Erythroblast (primary cell): ENCODE measurements around the gene NDUFC2.

Experiments used
- GATA1 ChIP-seq: IDR thresholded peaks from 2 replicates; pipeline ENCODE4 v1.6.1; 2011; ENCODE audit warnings: low read depth, mild to moderate bottlenecking, control low read depth, low read length, moderate library complexity
- POLR2A ChIP-seq: IDR thresholded peaks from 2 replicates; pipeline ENCODE4 v1.6.1; 2011; ENCODE audit warnings: mild to moderate bottlenecking, low read length

DNA sequence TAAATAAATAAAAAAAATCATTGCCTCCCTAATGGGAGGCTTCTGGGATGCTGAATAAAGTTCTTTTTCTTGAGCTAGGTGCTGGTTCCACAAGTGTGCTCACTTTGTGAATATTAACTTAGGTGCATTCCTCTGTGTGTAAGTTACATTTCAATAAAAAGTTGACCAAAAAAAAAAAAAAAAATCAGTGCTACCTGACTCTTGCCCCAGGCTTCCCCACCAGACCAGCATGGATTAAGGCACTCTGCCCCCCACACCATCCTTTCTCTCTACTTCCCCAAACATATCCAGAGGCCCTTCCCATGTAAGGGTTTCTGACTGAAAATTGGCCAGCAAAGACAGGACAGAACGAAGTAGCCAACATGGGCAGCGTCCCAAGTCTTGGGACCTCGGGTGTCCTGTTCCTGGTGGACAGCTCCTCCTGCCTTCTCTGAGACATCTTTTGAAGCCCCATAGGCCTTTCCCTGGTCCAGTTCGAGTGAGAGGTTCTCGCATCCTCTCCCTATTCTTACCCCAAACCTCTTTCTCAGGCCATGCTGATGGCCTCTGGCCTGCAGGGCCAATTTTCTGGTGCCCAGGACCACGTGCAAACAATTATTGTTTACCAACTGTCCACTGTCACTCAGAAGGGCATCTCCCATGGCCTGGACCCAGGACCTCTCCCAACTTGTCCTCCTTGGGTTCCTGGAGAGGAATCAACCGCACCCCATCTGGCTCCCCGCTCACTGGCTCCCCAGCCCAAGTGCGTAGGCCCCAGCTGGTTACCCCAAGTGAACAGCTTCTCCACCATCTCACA is 41.6 kb downstream of the NDUFC2 start:
- no peak for TF ChIP-seq POLR2A
- no peak for TF ChIP-seq GATA1
